ENCODE results near the gene ACSM5.
"Not testable (repeated sequence)": the region's sequence is repeated elsewhere in the genome, so short reads cannot be mapped to it uniquely, and the experiment has no call there.

GRCh38 chr16:20441859-20442258, 32.5 kb downstream of the ACSM5 start:
- TF ChIP-seq CTCF, POLR2A (IDR thresholded peaks at IDR 0.05): not testable (repeated sequence)
